CD4-positive, alpha-beta T cell treated with Interferon alpha-2 for 1 hour (primary cell): ENCODE results near the gene RAB7B.
A peak's percentile ranks its signal among the peaks of the same experiment; 100 is the strongest.
"Not testable (repeated sequence)": the region's sequence is repeated elsewhere in the genome, so short reads cannot be mapped to it uniquely, and the experiment has no call there.

Source experiments
- DNase-seq, 2 donors: peaks; one replicate each; pipeline ENCODE4 v3.0.0-alpha.2; 2020 to 2022

Gene RAB7B

GRCh38 chr1:206021626-206022365 is 18.6 kb upstream of the RAB7B start:
- no peak for DNase-seq

- no peak for DNase-seq
These were observed 17.9 kb upstream of the RAB7B start for GRCh38 chr1:206021008-206021625.

- no peak for DNase-seq
These were observed 17.3 kb upstream of the RAB7B start for GRCh38 chr1:206020393-206021007.

GRCh38 chr1:206015071-206015470 is 11.9 kb upstream of the RAB7B start:
- no peak for DNase-seq

- DNase-seq, result no peak
These were observed 11.4 kb upstream of the RAB7B start for GRCh38 chr1:206014601-206015000.

GRCh38 chr1:206013026-206013795 is 10.0 kb upstream of the RAB7B start:
- no peak for DNase-seq

- DNase-seq, result peak; percentile 39 to 79
These were observed 9.1 kb upstream of the RAB7B start for GRCh38 chr1:206012086-206012859.

- DNase-seq, result no peak
These were observed 7.9 kb upstream of the RAB7B start for GRCh38 chr1:206011057-206011456.

- no peak for DNase-seq
These were observed 6.9 kb upstream of the RAB7B start for GRCh38 chr1:206010060-206010459.

GRCh38 chr1:206006946-206007345 is 3.8 kb upstream of the RAB7B start:
- DNase-seq, result no peak

- DNase-seq, result peak in 1 of 2 donors; percentile 10
These were observed 2.6 kb upstream of the RAB7B start for GRCh38 chr1:206005778-206006180.

- no peak for DNase-seq
These were observed 2.0 kb upstream of the RAB7B start for GRCh38 chr1:206005234-206005633.

- no peak for DNase-seq
These were observed 1.6 kb upstream of the RAB7B start for GRCh38 chr1:206004826-206005225.

- no peak for DNase-seq
These were observed 932 bp upstream of the RAB7B start for GRCh38 chr1:206003854-206004800.

GRCh38 chr1:206002160-206002559 is 1.0 kb downstream of the RAB7B start:
- DNase-seq, result no peak

GRCh38 chr1:206001476-206001888 is 1.7 kb downstream of the RAB7B start:
- DNase-seq, result peak in 1 of 2 donors; percentile 27

- no peak for DNase-seq
These were observed 2.4 kb downstream of the RAB7B start for GRCh38 chr1:206000641-206001339.

- DNase-seq, result no peak
These were observed 4.5 kb downstream of the RAB7B start for GRCh38 chr1:205998457-205999241.

GRCh38 chr1:205996641-205997040 is 6.6 kb downstream of the RAB7B start:
- not testable (repeated sequence) for DNase-seq

- DNase-seq, result no peak
These were observed 8.8 kb downstream of the RAB7B start for GRCh38 chr1:205994346-205994745.
